HCT116 (cell line): Measurements from ENCODE around the gene TRABD. TPM values are rescaled to one million over a fixed set of nuclear protein-coding genes. Genes with fewer than 3 reads are reported as not detected.

Source experiments
- ATAC-seq: fragments of 200-7000 bp; cut with Tn5 transposase; 2 replicates; pipeline ENCODE4 v1.9.1; 2020; ENCODE audit warnings: mild to moderate bottlenecking, moderate library complexity
- BruUV-seq: library from RNA; stranded (reverse); fragments of 400-500 nt; replicated peaks from 2 replicates; lab custom pipeline; 2021; lab: Mats Ljungman, UMichigan
- CTCF ChIA-PET: fragments of 300-600 bp; sonication (Branson Sonifier 250); formaldehyde crosslinking; loops from one replicate; lab custom pipeline; 2021; ENCODE audit warnings: antibody characterized with exemption; lab: Charles Lee
- POLR2A ChIA-PET: fragments of 300-600, 350-600 bp; sonication (Branson Sonifier 250); formaldehyde crosslinking; loops from one replicate; lab custom pipeline; 2021; ENCODE audit warnings: antibody characterized with exemption; lab: Charles Lee
- RAD21 ChIA-PET, 2 experiments: fragments of 300-600 bp; sonication (Branson Sonifier 250); formaldehyde crosslinking; loops; one replicate each; lab custom pipeline; 2023; ENCODE audit warnings: low total read pairs in 2 of 2; ENCODE audit not compliant: uncharacterized antibody in 2 of 2, unreplicated experiment in 2 of 2, low non-redundant PET in 1 of 2; lab: Charles Lee
- DNase-seq: peaks from one replicate; pipeline ENCODE4 v3.0.0-alpha.2; 2010; ENCODE audit warnings: low read depth, low spot score
- H2AFZ ChIP-seq: fragments of 200-600 bp; shearing (Covaris generic), sonication (generic); 2 replicates; pipeline ENCODE4 v1.6.1; 2017; ENCODE audit warnings: low read depth, mixed run types, mixed read lengths, antibody characterized with exemption, low read length; ENCODE audit not compliant: poor library complexity, severe bottlenecking
- H3K27ac ChIP-seq: 2 replicates; pipeline ENCODE4 v1.5.1; 2012; ENCODE audit warnings: low read depth, low read length
- H3K27me3 ChIP-seq: fragments of 200-600 bp; sonication (generic); 2 replicates; pipeline ENCODE4 v1.6.1; 2016; ENCODE audit warnings: mixed run types, low read length, mixed read lengths; ENCODE audit not compliant: insufficient read depth
- H3K36me3 ChIP-seq, 2 experiments: fragments of 200-500 bp in 1 of 2; fragments of 200-600 bp in 1 of 2; sonication (Bioruptor generic) in 1 of 2; sonication (generic) in 1 of 2; 2 replicates each; pipeline versions ENCODE4 v1.5.1 to v1.6.1; 2014 to 2016; ENCODE audit warnings: low read length in 2 of 2, inconsistent platforms in 1 of 2, mixed read lengths in 1 of 2, mixed run types in 1 of 2; ENCODE audit not compliant: insufficient read depth in 2 of 2, control insufficient read depth in 1 of 2
- H3K4me1 ChIP-seq, 2 experiments: fragments of 200-600 bp in 1 of 2; sonication (generic) in 1 of 2; 2 replicates each; pipeline versions ENCODE4 v1.5.1 to v1.6.1; 2012 to 2017; ENCODE audit warnings: low read length in 2 of 2, inconsistent platforms in 1 of 2, mild to moderate bottlenecking in 1 of 2, mixed read lengths in 1 of 2, mixed run types in 1 of 2, moderate library complexity in 1 of 2; ENCODE audit not compliant: insufficient read depth in 2 of 2, control insufficient read depth in 1 of 2
- H3K4me2 ChIP-seq: fragments of 200-600 bp; sonication (generic); 2 replicates; pipeline ENCODE4 v1.6.1; 2017; ENCODE audit warnings: mixed run types, low read length, mixed read lengths
- H3K4me3 ChIP-seq, 2 experiments: fragments of 200-600 bp in 1 of 2; sonication (generic) in 1 of 2; replicated peaks in 1 of 2; 2 replicates each; pipeline ENCODE4 v1.5.1; 2011 to 2016; ENCODE audit warnings: low read length in 2 of 2, control low read depth in 1 of 2, low read depth in 1 of 2, mild to moderate bottlenecking in 1 of 2, mixed read lengths in 1 of 2, mixed run types in 1 of 2
- H3K79me2 ChIP-seq: fragments of 200-600 bp; sonication (generic); 2 replicates; pipeline ENCODE4 v1.6.1; 2017; ENCODE audit warnings: mild to moderate bottlenecking, mixed run types, low read length, moderate library complexity, mixed read lengths; ENCODE audit not compliant: insufficient read depth
- H3K9ac ChIP-seq: fragments of 200-600 bp; sonication (generic); 2 replicates; pipeline ENCODE4 v1.6.1; 2016; ENCODE audit warnings: low read length, mixed read lengths
- H3K9me2 ChIP-seq: fragments of 200-600 bp; sonication (generic), shearing (Covaris generic); 2 replicates; pipeline ENCODE4 v1.6.1; 2017; ENCODE audit warnings: mixed run types, mild to moderate bottlenecking, moderate library complexity; ENCODE audit not compliant: insufficient read depth
- H3K9me3 ChIP-seq, 2 experiments: fragments of 200-500 bp in 1 of 2; fragments of 200-600 bp in 1 of 2; sonication (Bioruptor generic) in 1 of 2; sonication (generic) in 1 of 2; 2 replicates each; pipeline ENCODE4 v1.6.1; 2014 to 2017; ENCODE audit warnings: low read length in 2 of 2, mixed read lengths in 2 of 2, inconsistent platforms in 1 of 2, low read depth in 1 of 2, mild to moderate bottlenecking in 1 of 2, mixed run types in 1 of 2, moderate library complexity in 1 of 2; ENCODE audit not compliant: control insufficient read depth in 1 of 2, insufficient read depth in 1 of 2
- H4K20me1 ChIP-seq: fragments of 200-600 bp; sonication (generic), shearing (Covaris generic); 2 replicates; pipeline ENCODE4 v1.6.1; 2017; ENCODE audit warnings: mixed run types, mild to moderate bottlenecking, moderate library complexity; ENCODE audit not compliant: insufficient read depth
- CBX3 ChIP-seq: IDR thresholded peaks from 2 replicates; pipeline ENCODE4 v1.6.1; 2012; ENCODE audit warnings: low read depth
- CEBPB ChIP-seq: IDR thresholded peaks from 2 replicates; pipeline ENCODE4 v1.6.1; 2012; ENCODE audit warnings: low read depth
- EGR1 ChIP-seq: IDR thresholded peaks from 2 replicates; pipeline ENCODE4 v1.6.1; 2012; ENCODE audit warnings: low read depth
- POLR2A ChIP-seq: IDR thresholded peaks from 2 replicates; pipeline ENCODE4 v1.7.0; 2011; ENCODE audit warnings: borderline replicate concordance; ENCODE audit not compliant: insufficient read depth, insufficient read length; ENCODE audit errors: extremely low read depth
- POLR2AphosphoS5 ChIP-seq: IDR thresholded peaks from 2 replicates; pipeline ENCODE4 v1.6.1; 2011; ENCODE audit warnings: mild to moderate bottlenecking, low read depth, low read length, moderate library complexity
- RAD21 ChIP-seq: IDR thresholded peaks from 2 replicates; pipeline ENCODE4 v1.6.1; 2012; ENCODE audit warnings: low read depth, mild to moderate bottlenecking
- SIN3A ChIP-seq: IDR thresholded peaks from 2 replicates; pipeline ENCODE4 v1.6.1; 2012; ENCODE audit warnings: low read depth
- SP1 ChIP-seq: IDR thresholded peaks from 2 replicates; pipeline ENCODE4 v1.6.1; 2012; ENCODE audit warnings: low read depth
- ZFX ChIP-seq: fragments of 450-650 bp; IDR thresholded peaks from 2 replicates; pipeline ENCODE4 v1.6.1; 2017
- ZNF274 ChIP-seq: fragments of 200-500 bp; sonication (Bioruptor generic); IDR thresholded peaks from 2 replicates; pipeline ENCODE4 v1.6.1; 2014; ENCODE audit warnings: mild to moderate bottlenecking, low read depth, low read length, inconsistent platforms
- intact Hi-C: fragments of 100-400 bp; cut with micrococcal nuclease; formaldehyde crosslinking; loops from 2 replicates; pipeline ENCODE4 v1.10.0; 2022
- total RNA-seq: library from RNA; stranded (reverse); gene quantifications from one replicate; pipeline ENCODE4 v1.2.1, GENCODE V29; 2021; ENCODE audit not compliant: unreplicated experiment
- TF ChIP-seq, protein P1 (sequence below): IDR thresholded peaks from 2 replicates; pipeline ENCODE4 v1.6.1; 2012
- TF ChIP-seq, protein P2 (sequence below): IDR thresholded peaks from 2 replicates; pipeline ENCODE4 v1.6.1; 2011; ENCODE audit warnings: mild to moderate bottlenecking, low read length, moderate library complexity; ENCODE audit not compliant: insufficient replicate concordance; ENCODE audit errors: extremely low read depth
- TF ChIP-seq, protein P3 (sequence below): IDR thresholded peaks from 2 replicates; pipeline ENCODE4 v1.6.1; 2012
- TF ChIP-seq, protein P4 (sequence below), 3 experiments: fragments of 200-600 bp in 1 of 3; sonication (generic) in 1 of 3; IDR thresholded peaks in 2 of 3; conservative IDR thresholded peaks in 1 of 3; 2 replicates each; pipeline ENCODE4 v1.5.1; 2012 to 2017; ENCODE audit warnings: low read depth in 2 of 3, low read length in 2 of 3, antibody characterized with exemption in 1 of 3, borderline replicate concordance in 1 of 3, control low read depth in 1 of 3, mild to moderate bottlenecking in 1 of 3, mixed read lengths in 1 of 3, mixed run types in 1 of 3, moderate library complexity in 1 of 3; ENCODE audit not compliant: insufficient read depth in 1 of 3

TRABD gene
- total RNA-seq, 1 experiment from 2014 or later, result 90.3 TPM

DNA sequence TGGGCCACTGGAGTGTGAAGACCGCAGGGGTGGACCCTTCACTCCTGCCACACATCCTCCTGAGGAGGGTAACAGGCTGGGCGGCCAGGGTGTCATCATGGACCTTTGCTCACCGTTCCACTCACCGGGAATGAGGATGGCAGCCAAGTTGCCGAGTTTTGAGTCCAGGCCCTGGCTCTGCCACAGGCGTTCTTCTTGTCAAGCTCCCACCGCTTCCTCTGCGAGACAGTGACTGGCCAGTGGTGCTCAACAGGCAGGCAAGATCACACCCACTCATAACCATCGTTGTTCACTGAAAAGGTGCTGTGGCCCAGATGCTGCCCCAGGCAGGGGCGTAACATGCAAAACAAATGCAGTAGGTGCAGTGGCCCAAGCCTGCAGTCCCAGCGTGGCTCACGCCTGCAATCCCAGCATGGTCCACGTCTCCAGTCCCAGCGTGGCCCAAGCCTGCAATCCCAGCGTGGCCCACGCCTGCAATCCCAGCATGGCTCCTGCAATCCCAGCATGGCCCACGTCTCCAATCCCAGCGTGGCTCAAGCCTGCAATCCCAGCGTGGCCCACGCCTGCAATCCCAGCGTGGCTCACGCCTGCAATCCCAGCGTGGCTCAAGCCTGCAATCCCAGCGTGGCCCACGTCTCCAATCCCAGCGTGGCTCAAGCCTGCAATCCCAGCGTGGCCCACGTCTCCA, 20.1 kb upstream of the TRABD start:
- DNase-seq (no peak), ATAC-seq (no peak)
- H4K20me1 ChIP-seq, result no peaks in the 10 kb centered on the region
- no peak for TF ChIP-seq CEBPB
- TF ChIP-seq, protein P1, sequence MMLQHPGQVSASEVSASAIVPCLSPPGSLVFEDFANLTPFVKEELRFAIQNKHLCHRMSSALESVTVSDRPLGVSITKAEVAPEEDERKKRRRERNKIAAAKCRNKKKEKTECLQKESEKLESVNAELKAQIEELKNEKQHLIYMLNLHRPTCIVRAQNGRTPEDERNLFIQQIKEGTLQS, result no peak
- no peak for TF ChIP-seq EGR1
- no peak overlapping the region for H3K9ac ChIP-seq
- no peaks in the 10 kb centered on the region for H3K9me3 ChIP-seq
- ChIA-PET POLR2A (no interaction called here), CTCF (no interaction called here), RAD21 (no interaction called here)
- intact Hi-C loops, result no loop called here
- H3K4me1 ChIP-seq, result no peaks in the 10 kb centered on the region
- no peak overlapping the region for H3K4me3 ChIP-seq
- no peaks in the 10 kb centered on the region for H3K36me3 ChIP-seq
- H2AFZ ChIP-seq, result no peak overlapping the region
- H3K9me2 ChIP-seq, result no peaks in the 10 kb centered on the region
- no peak overlapping the region for H3K27ac ChIP-seq
- H3K27me3 ChIP-seq, result no peaks in the 10 kb centered on the region
- no TSS peak for BruUV-seq
- no peak overlapping the region for H3K4me2 ChIP-seq
- H3K79me2 ChIP-seq, result no peaks in the 10 kb centered on the region

DNA sequence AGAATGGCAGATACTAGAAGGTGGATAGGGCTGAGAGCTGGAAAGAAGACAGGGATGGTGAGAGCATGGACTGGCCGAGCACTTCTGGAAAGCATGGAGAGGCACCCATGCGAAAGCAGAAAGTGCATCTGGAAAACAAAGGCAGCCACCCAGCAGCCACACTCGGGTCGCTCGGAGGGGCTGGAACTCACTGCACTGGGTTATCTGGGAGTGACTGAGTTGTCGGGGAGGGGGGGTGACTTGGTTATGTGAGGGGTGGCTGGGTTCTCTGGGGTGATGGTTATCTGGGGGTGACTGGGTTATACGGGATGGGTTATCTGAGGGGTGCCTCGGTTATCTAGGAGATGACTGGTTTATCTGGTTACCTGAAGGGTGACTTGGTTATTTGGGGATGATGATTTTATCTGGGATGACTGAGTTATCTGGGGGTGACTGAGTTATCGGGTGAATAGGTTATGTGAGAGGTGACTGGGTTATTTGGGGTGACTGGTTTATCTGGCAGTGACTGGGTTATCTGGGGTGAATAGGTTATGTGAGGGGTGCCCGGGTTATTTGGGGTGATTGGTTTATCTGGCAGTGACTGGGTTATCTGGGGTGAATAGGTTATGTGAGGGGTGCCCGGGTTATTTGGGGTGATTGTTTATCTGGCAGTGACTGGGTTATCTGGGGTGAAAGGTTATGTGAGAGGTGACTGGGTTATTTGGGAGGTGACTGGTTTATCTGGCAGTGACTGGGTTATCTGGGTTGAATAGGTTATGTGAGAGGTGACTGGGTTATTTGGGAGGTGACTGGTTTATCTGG, 17.8 kb upstream of the TRABD start:
- Histone ChIP-seq H4K20me1 (no peaks in the 10 kb centered on the region), H3K4me3 (no peak overlapping the region), H3K9ac (no peak overlapping the region), H2AFZ (no peak overlapping the region), H3K9me3 (no peaks in the 10 kb centered on the region), H3K27me3 (no peaks in the 10 kb centered on the region), H3K36me3 (no peaks in the 10 kb centered on the region), H3K4me2 (no peak overlapping the region), H3K79me2 (no peaks in the 10 kb centered on the region), H3K9me2 (no peaks in the 10 kb centered on the region), H3K4me1 (no peaks in the 10 kb centered on the region), H3K27ac (no peak overlapping the region)
- CTCF ChIA-PET, result no interaction called here
- intact Hi-C loops, result no loop called here
- POLR2A ChIA-PET, result no interaction called here
- BruUV-seq, result no TSS peak
- TF ChIP-seq SP1 (no peak), CBX3 (no peak), POLR2AphosphoS5 (no peak), EGR1 (no peak), SIN3A (no peak), RAD21 (no peak), ZNF274 (no peak), POLR2A (no peak), ZFX (no peak)
- TF ChIP-seq, protein P2, sequence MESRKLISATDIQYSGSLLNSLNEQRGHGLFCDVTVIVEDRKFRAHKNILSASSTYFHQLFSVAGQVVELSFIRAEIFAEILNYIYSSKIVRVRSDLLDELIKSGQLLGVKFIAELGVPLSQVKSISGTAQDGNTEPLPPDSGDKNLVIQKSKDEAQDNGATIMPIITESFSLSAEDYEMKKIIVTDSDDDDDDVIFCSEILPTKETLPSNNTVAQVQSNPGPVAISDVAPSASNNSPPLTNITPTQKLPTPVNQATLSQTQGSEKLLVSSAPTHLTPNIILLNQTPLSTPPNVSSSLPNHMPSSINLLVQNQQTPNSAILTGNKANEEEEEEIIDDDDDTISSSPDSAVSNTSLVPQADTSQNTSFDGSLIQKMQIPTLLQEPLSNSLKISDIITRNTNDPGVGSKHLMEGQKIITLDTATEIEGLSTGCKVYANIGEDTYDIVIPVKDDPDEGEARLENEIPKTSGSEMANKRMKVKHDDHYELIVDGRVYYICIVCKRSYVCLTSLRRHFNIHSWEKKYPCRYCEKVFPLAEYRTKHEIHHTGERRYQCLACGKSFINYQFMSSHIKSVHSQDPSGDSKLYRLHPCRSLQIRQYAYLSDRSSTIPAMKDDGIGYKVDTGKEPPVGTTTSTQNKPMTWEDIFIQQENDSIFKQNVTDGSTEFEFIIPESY, result no peak
- TF ChIP-seq, protein P3, sequence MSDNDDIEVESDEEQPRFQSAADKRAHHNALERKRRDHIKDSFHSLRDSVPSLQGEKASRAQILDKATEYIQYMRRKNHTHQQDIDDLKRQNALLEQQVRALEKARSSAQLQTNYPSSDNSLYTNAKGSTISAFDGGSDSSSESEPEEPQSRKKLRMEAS, result no peak
- TF ChIP-seq, protein P1, result no peak
- TF ChIP-seq, protein P4, sequence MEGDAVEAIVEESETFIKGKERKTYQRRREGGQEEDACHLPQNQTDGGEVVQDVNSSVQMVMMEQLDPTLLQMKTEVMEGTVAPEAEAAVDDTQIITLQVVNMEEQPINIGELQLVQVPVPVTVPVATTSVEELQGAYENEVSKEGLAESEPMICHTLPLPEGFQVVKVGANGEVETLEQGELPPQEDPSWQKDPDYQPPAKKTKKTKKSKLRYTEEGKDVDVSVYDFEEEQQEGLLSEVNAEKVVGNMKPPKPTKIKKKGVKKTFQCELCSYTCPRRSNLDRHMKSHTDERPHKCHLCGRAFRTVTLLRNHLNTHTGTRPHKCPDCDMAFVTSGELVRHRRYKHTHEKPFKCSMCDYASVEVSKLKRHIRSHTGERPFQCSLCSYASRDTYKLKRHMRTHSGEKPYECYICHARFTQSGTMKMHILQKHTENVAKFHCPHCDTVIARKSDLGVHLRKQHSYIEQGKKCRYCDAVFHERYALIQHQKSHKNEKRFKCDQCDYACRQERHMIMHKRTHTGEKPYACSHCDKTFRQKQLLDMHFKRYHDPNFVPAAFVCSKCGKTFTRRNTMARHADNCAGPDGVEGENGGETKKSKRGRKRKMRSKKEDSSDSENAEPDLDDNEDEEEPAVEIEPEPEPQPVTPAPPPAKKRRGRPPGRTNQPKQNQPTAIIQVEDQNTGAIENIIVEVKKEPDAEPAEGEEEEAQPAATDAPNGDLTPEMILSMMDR (IDR thresholded peaks at IDR 0.05 in 2 of 3, conservative IDR thresholded peaks at IDR 0.05 in 1 of 3; ENCODE audit: borderline replicate concordance in 1 of 3, insufficient read depth in 1 of 3, low read depth in 2 of 3, low read length in 2 of 3), result no peak
- RAD21 ChIA-PET, result no interaction called here
- DNase-seq (no peak), ATAC-seq (no peak)
